ENCODE data around the gene OSBP2.

OSBP2 gene

GRCh38 chr22:30857791-30858190 lies 163.1 kb downstream of the OSBP2 start:
- no peak for DNase-seq

GRCh38 chr22:30858976-30859713 lies 164.5 kb downstream of the OSBP2 start:
- DNase-seq = no peak

GRCh38 chr22:30859714-30860095 lies 165.0 kb downstream of the OSBP2 start:
- no peak for DNase-seq

- DNase-seq = no peak
These were observed 165.8 kb downstream of the OSBP2 start for GRCh38 chr22:30860176-30861105.

- no peak for DNase-seq
These were observed 166.5 kb downstream of the OSBP2 start for GRCh38 chr22:30861131-30861530.

- no peak for DNase-seq
These were observed 167.2 kb downstream of the OSBP2 start for GRCh38 chr22:30861688-30862552.

- DNase-seq = no peak
These were observed 168.6 kb downstream of the OSBP2 start for GRCh38 chr22:30863081-30863833.

GRCh38 chr22:30864441-30865420 lies 170.1 kb downstream of the OSBP2 start:
- no peak for DNase-seq

- no peak for DNase-seq
These were observed 171.0 kb downstream of the OSBP2 start for GRCh38 chr22:30865656-30866055.

- DNase-seq = no peak
These were observed 171.5 kb downstream of the OSBP2 start for GRCh38 chr22:30866216-30866615.

GRCh38 chr22:30866811-30867271 lies 172.2 kb downstream of the OSBP2 start:
- no peak for DNase-seq

- no peak for DNase-seq
These were observed 173.3 kb downstream of the OSBP2 start for GRCh38 chr22:30867746-30868662.

GRCh38 chr22:30868663-30869385 lies 174.2 kb downstream of the OSBP2 start:
- DNase-seq = no peak

GRCh38 chr22:30869667-30870395 lies 175.2 kb downstream of the OSBP2 start:
- DNase-seq = no peak

GRCh38 chr22:30870451-30871345 lies 176.0 kb downstream of the OSBP2 start:
- no peak for DNase-seq

GRCh38 chr22:30871391-30872284 lies 177.0 kb downstream of the OSBP2 start:
- no peak for DNase-seq

Measured in NCI-H2107 (cell line).